Liver (tissue), 9 donors: ENCODE results near the gene LIMS2. TPM values are rescaled to one million over a fixed set of nuclear protein-coding genes. Genes with fewer than 3 reads are reported as not detected.

Experiments used
- DNase-seq: peaks from one replicate; pipeline ENCODE4 v3.0.0-alpha.2; 2017; ENCODE audit warnings: low spot score
- H3K27ac ChIP-seq, 2 donors: one replicate each; pipeline ENCODE4 v1.7.0; 2013; ENCODE audit warnings: inconsistent platforms in 2 of 2, low read length in 2 of 2, control low read depth in 1 of 2, low read depth in 1 of 2, mild to moderate bottlenecking in 1 of 2
- H3K27me3 ChIP-seq, 4 donors: one replicate each; pipeline versions ENCODE4 v1.6.1 to v1.7.0; 2013; ENCODE audit warnings: low read length in 3 of 4, inconsistent platforms in 1 of 4, mild to moderate bottlenecking in 1 of 4, moderate library complexity in 1 of 4; ENCODE audit not compliant: control insufficient read depth in 4 of 4, insufficient read depth in 4 of 4
- H3K36me3 ChIP-seq, 4 donors: one replicate each; pipeline versions ENCODE4 v1.6.1 to v1.7.0; 2013; ENCODE audit warnings: low read length in 3 of 4, mild to moderate bottlenecking in 3 of 4, low read depth in 1 of 4, moderate library complexity in 1 of 4; ENCODE audit not compliant: control insufficient read depth in 4 of 4, insufficient read depth in 3 of 4
- H3K4me1 ChIP-seq, 4 donors: one replicate each; pipeline versions ENCODE4 v1.6.1 to v1.7.0; 2013; ENCODE audit warnings: low read length in 3 of 4, mild to moderate bottlenecking in 3 of 4, moderate library complexity in 1 of 4; ENCODE audit not compliant: control insufficient read depth in 4 of 4, insufficient read depth in 4 of 4
- H3K4me3 ChIP-seq, 3 donors: one replicate each; pipeline versions ENCODE4 v1.6.1 to v1.7.0; 2013; ENCODE audit warnings: low read length in 3 of 3, control low read depth in 1 of 3, low read depth in 1 of 3, mild to moderate bottlenecking in 1 of 3
- H3K9ac ChIP-seq, 2 donors: one replicate each; pipeline ENCODE4 v1.7.0; 2013; ENCODE audit warnings: low read length in 2 of 2, mild to moderate bottlenecking in 2 of 2, moderate library complexity in 2 of 2, control low read depth in 1 of 2, low read depth in 1 of 2
- H3K9me3 ChIP-seq, 4 donors: one replicate each; pipeline versions ENCODE4 v1.6.1 to v1.7.0; 2013; ENCODE audit warnings: low read length in 3 of 4; ENCODE audit not compliant: control insufficient read depth in 4 of 4
- CTCF ChIP-seq: fragments of 150-350 bp; IDR thresholded peaks from 2 replicates; pipeline ENCODE4 v1.5.1; 2017; ENCODE audit warnings: improper control_type of control experiment, low read depth, low read length; ENCODE audit not compliant: missing input control
- FOXA1 ChIP-seq: IDR thresholded peaks from 2 replicates; pipeline ENCODE4 v1.6.1; 2016; ENCODE audit warnings: antibody characterized with exemption
- FOXA2 ChIP-seq: IDR thresholded peaks from 2 replicates; pipeline ENCODE4 v1.6.1; 2016; ENCODE audit warnings: antibody characterized with exemption
- GABPA ChIP-seq, 2 donors: IDR thresholded peaks in 1 of 2; conservative IDR thresholded peaks in 1 of 2; 2 replicates each; pipeline ENCODE4 v1.6.1; 2016; ENCODE audit warnings: antibody characterized with exemption in 2 of 2, mild to moderate bottlenecking in 1 of 2, moderate library complexity in 1 of 2
- JUND ChIP-seq, 2 donors: IDR thresholded peaks; 2 replicates each; pipeline ENCODE4 v1.6.1; 2016; ENCODE audit warnings: antibody characterized with exemption in 2 of 2
- NR2F2 ChIP-seq: IDR thresholded peaks from 2 replicates; pipeline ENCODE4 v1.6.1; 2016; ENCODE audit warnings: antibody characterized with exemption
- RAD21 ChIP-seq, 2 donors: IDR thresholded peaks; 2 replicates each; pipeline ENCODE4 v1.6.1; 2016; ENCODE audit warnings: antibody characterized with exemption in 2 of 2, mild to moderate bottlenecking in 2 of 2
- REST ChIP-seq: IDR thresholded peaks from 2 replicates; pipeline ENCODE4 v1.6.1; 2016; ENCODE audit warnings: antibody characterized with exemption, mild to moderate bottlenecking
- RXRA ChIP-seq, 2 donors: IDR thresholded peaks; 2 replicates each; pipeline ENCODE4 v1.6.1; 2017 to 2018; ENCODE audit warnings: antibody characterized with exemption in 2 of 2, mild to moderate bottlenecking in 1 of 2
- TAF1 ChIP-seq: conservative IDR thresholded peaks from 2 replicates; pipeline ENCODE4 v1.6.1; 2016; ENCODE audit warnings: antibody characterized with exemption, mild to moderate bottlenecking
- YY1 ChIP-seq: IDR thresholded peaks from 2 replicates; pipeline ENCODE4 v1.6.1; 2016; ENCODE audit warnings: antibody characterized with exemption, mild to moderate bottlenecking
- ZBTB33 ChIP-seq: IDR thresholded peaks from 2 replicates; pipeline ENCODE4 v1.6.1; 2016; ENCODE audit warnings: antibody characterized with exemption
- WGBS: extraction: QIAGEN DNeasy Blood & Tissue Kit; methylation state at CpG from one replicate; pipeline ENCODE4 v1.1.7; 2013; 5-methylcytosine and 5-hydroxymethylcytosine counted together
- polyA plus RNA-seq, 2 donors: library from polyadenylated mRNA; stranded (reverse) in 1 of 2; unstranded in 1 of 2; fragments of 200-250 nt in 1 of 2; fragments of >200 nt in 1 of 2; fragmentation: Nextera tagmentation in 1 of 2; extraction: Ambion mirVana in 1 of 2; gene quantifications; one replicate each; pipeline versions ENCODE4 v1.2.1 to v1.2.3, GENCODE V29; 2013 to 2015
- total RNA-seq, 2 donors: library from RNA; depleted of rRNA; stranded (reverse); fragments of >200 nt; gene quantifications; one replicate each; pipeline ENCODE4 v1.2.3, GENCODE V29; 2014
- donor health status: healthy.
- donor health status: healthy.
- donor health status: healthy.
- donor health status: healthy.
- donor health status: healthy.

LIMS2 gene
- total and polyA plus RNA-seq, 4 donors: 1.4 to 17.9 (median 16.1) TPM

GRCh38 chr2:127635380-127636237 lies 39.7 kb downstream of the LIMS2 start:
- H3K27me3 ChIP-seq: no peaks in the 10 kb centered on the region
- WGBS: 94% methylated on average over 19 of the region's 19 CpGs
- H3K9me3 ChIP-seq: no peaks in the 10 kb centered on the region
- no peak for DNase-seq
- TF ChIP-seq ZBTB33 (no peak), JUND (IDR thresholded peaks at IDR 0.05) (no peak), GABPA (IDR thresholded peaks at IDR 0.05 in 1 of 2, conservative IDR thresholded peaks at IDR 0.05 in 1 of 2) (no peak), NR2F2 (no peak), FOXA2 (no peak), FOXA1 (no peak), REST (no peak), CTCF (no peak)
- H3K27ac ChIP-seq: no peak overlapping the region
- peaks cover 0 to 6% (median 0%) of the 10 kb centered on the region in 4 donors for H3K36me3 ChIP-seq
- H3K9ac ChIP-seq: no peak overlapping the region
- peaks cover 0 to 8% (median under 1%) of the 10 kb centered on the region in 4 donors for H3K4me1 ChIP-seq
- no peak overlapping the region for H3K4me3 ChIP-seq

GRCh38 chr2:127634626-127635379 lies 40.5 kb downstream of the LIMS2 start:
- Histone ChIP-seq H3K4me3 (no peak overlapping the region), H3K36me3 (peaks cover 0 to 6% (median 0%) of the 10 kb centered on the region in 4 donors), H3K4me1 (peaks cover 0 to 6% (median 0%) of the 10 kb centered on the region in 4 donors), H3K27me3 (no peaks in the 10 kb centered on the region), H3K9me3 (no peaks in the 10 kb centered on the region), H3K27ac (no peak overlapping the region), H3K9ac (no peak overlapping the region)
- WGBS: 90% methylated on average over 17 of the region's 17 CpGs
- no peak for TF ChIP-seq TAF1
- TF ChIP-seq RAD21 (IDR thresholded peaks at IDR 0.05): no peak
- no peak for TF ChIP-seq RXRA (IDR thresholded peaks at IDR 0.05)
- no peak for TF ChIP-seq CTCF
- TF ChIP-seq ZBTB33: no peak
- no peak for TF ChIP-seq YY1
- DNase-seq: no peak
